HEK293 (cell line): ENCODE data around the gene TSLP.

Experiments used
- CTCF ChIA-PET: fragments of 350-600 bp; formaldehyde crosslinking; extraction: SDS; loops from one replicate; lab custom pipeline; 2021; ENCODE audit warnings: antibody characterized with exemption; lab: Yijun Ruan, JAX
- POLR2A ChIA-PET: fragments of 300-600 bp; formaldehyde crosslinking; extraction: SDS; loops from one replicate; lab custom pipeline; 2020; ENCODE audit warnings: antibody characterized with exemption, inconsistent platforms; lab: Yijun Ruan, JAX
- H3K27ac ChIP-seq: fragments of 200-500 bp; sonication (Bioruptor generic); 2 replicates; pipeline ENCODE4 v1.5.1; 2014; ENCODE audit warnings: low read depth, low read length, control low read depth, inconsistent platforms; ENCODE audit errors: extremely low read depth
- H3K36me3 ChIP-seq, 2 experiments: fragments of 200-500 bp in 1 of 2; sonication (Bioruptor generic) in 1 of 2; 1 replicate in 1 of 2; 2 replicates in 1 of 2; pipeline ENCODE4 v1.5.1; 2014 to 2017; ENCODE audit warnings: inconsistent platforms in 2 of 2, low read length in 2 of 2; ENCODE audit not compliant: control insufficient read depth in 2 of 2, insufficient read depth in 1 of 2
- H3K4me1 ChIP-seq: fragments of 200-500 bp; sonication (Bioruptor generic); 2 replicates; pipeline ENCODE4 v1.5.1; 2014; ENCODE audit warnings: mild to moderate bottlenecking, low read length, inconsistent platforms; ENCODE audit not compliant: control insufficient read depth, insufficient read depth
- H3K4me3 ChIP-seq: 2 replicates; pipeline ENCODE4 v1.5.1; 2011; ENCODE audit warnings: low read depth, mild to moderate bottlenecking, control low read depth, low read length, moderate library complexity
- H3K9me3 ChIP-seq: fragments of 200-500 bp; sonication (Bioruptor generic); 2 replicates; pipeline ENCODE4 v1.5.1; 2014; ENCODE audit warnings: low read depth, low read length, inconsistent platforms; ENCODE audit not compliant: control insufficient read depth, insufficient read depth
- BCL11B ChIP-seq: fragments of 450-650 bp; formaldehyde crosslinking; IDR thresholded peaks from 2 replicates; pipeline ENCODE4 v1.5.1; 2016; ENCODE audit warnings: low read depth, missing biosample characterization, missing genetic modification characterization
- HOXD13 ChIP-seq: sonication (generic); formaldehyde crosslinking; IDR thresholded peaks from 2 replicates; pipeline ENCODE4 v1.8.0; 2022; ENCODE audit warnings: missing genetic modification reagents, borderline replicate concordance
- IKZF3 ChIP-seq: fragments of 450-650 bp; IDR thresholded peaks from 2 replicates; pipeline ENCODE4 v1.5.0; 2018; ENCODE audit warnings: missing biosample characterization, mild to moderate bottlenecking, missing genetic modification characterization, moderate library complexity
- MEIS1 ChIP-seq: sonication (generic); formaldehyde crosslinking; IDR thresholded peaks from 2 replicates; pipeline ENCODE4 v1.8.1; 2022; ENCODE audit warnings: missing genetic modification reagents, mild to moderate bottlenecking, borderline replicate concordance
- OSR2 ChIP-seq: fragments of 450-650 bp; formaldehyde crosslinking; IDR thresholded peaks from 2 replicates; pipeline ENCODE4 v1.5.1; 2016; ENCODE audit warnings: missing biosample characterization, missing genetic modification characterization
- WT1 ChIP-seq: fragments of 450-650 bp; formaldehyde crosslinking; IDR thresholded peaks from 2 replicates; pipeline ENCODE4 v1.5.1; 2016; ENCODE audit warnings: missing biosample characterization, missing genetic modification characterization
- ZBTB7A ChIP-seq: fragments of 450-650 bp; formaldehyde crosslinking; IDR thresholded peaks from 2 replicates; pipeline ENCODE4 v1.5.1; 2016; ENCODE audit warnings: low read depth, missing biosample characterization, missing genetic modification characterization
- ZFP3 ChIP-seq: fragments of 450-650 bp; formaldehyde crosslinking; IDR thresholded peaks from 2 replicates; pipeline ENCODE4 v1.5.1; 2016; ENCODE audit warnings: low read depth, missing biosample characterization, missing genetic modification characterization
- ZIC2 ChIP-seq: fragments of 450-650 bp; formaldehyde crosslinking; IDR thresholded peaks from 2 replicates; pipeline ENCODE4 v1.5.1; 2016; ENCODE audit warnings: missing biosample characterization, missing genetic modification characterization
- ZNF10 ChIP-seq: fragments of 450-650 bp; formaldehyde crosslinking; IDR thresholded peaks from 2 replicates; pipeline ENCODE4 v1.5.1; 2017; ENCODE audit warnings: missing biosample characterization, missing genetic modification characterization
- ZNF404 ChIP-seq: fragments of 450-650 bp; formaldehyde crosslinking; IDR thresholded peaks from 2 replicates; pipeline ENCODE4 v1.5.1; 2017; ENCODE audit warnings: missing biosample characterization, missing genetic modification characterization
- ZNF510 ChIP-seq: fragments of 450-650 bp; formaldehyde crosslinking; IDR thresholded peaks from 2 replicates; pipeline ENCODE4 v1.5.1; 2018; ENCODE audit warnings: mild to moderate bottlenecking, missing genetic modification characterization, missing biosample characterization; ENCODE audit not compliant: insufficient replicate concordance
- ZNF549 ChIP-seq: fragments of 450-650 bp; IDR thresholded peaks from 2 replicates; pipeline ENCODE4 v1.5.1; 2018; ENCODE audit warnings: missing biosample characterization, missing genetic modification characterization, mild to moderate bottlenecking, inconsistent platforms, moderate library complexity
- ZNF558 ChIP-seq: fragments of 450-650 bp; formaldehyde crosslinking; IDR thresholded peaks from 2 replicates; pipeline ENCODE4 v1.5.1; 2016; ENCODE audit warnings: missing biosample characterization, missing genetic modification characterization
- ZNF624 ChIP-seq: fragments of 450-650 bp; formaldehyde crosslinking; IDR thresholded peaks from 2 replicates; pipeline ENCODE4 v1.5.1; 2017; ENCODE audit warnings: missing biosample characterization, missing genetic modification characterization
- ZSCAN30 ChIP-seq: fragments of 450-650 bp; IDR thresholded peaks from 2 replicates; pipeline ENCODE4 v1.5.1; 2018; ENCODE audit warnings: missing biosample characterization, mild to moderate bottlenecking, missing genetic modification characterization, moderate library complexity
- TF ChIP-seq, protein P1 (sequence below): fragments of 450-650 bp; formaldehyde crosslinking; IDR thresholded peaks from 2 replicates; pipeline ENCODE4 v1.5.1; 2016; ENCODE audit warnings: missing biosample characterization, missing genetic modification characterization, borderline replicate concordance
- TF ChIP-seq, protein P2 (sequence below): fragments of 450-650 bp; IDR thresholded peaks from 2 replicates; pipeline ENCODE4 v1.5.1; 2018; ENCODE audit warnings: missing biosample characterization, missing genetic modification characterization
- TF ChIP-seq, protein P3 (sequence below): fragments of 450-650 bp; formaldehyde crosslinking; IDR thresholded peaks from 2 replicates; pipeline ENCODE4 v1.5.1; 2016; ENCODE audit warnings: missing biosample characterization, missing genetic modification characterization
- TF ChIP-seq, protein P4 (sequence below): fragments of 450-650 bp; formaldehyde crosslinking; IDR thresholded peaks from 2 replicates; pipeline ENCODE4 v1.5.1; 2016; ENCODE audit warnings: missing biosample characterization, missing genetic modification characterization
- TF ChIP-seq, protein P5 (sequence below): fragments of 450-650 bp; formaldehyde crosslinking; IDR thresholded peaks from 2 replicates; pipeline ENCODE4 v1.5.1; 2016; ENCODE audit warnings: missing biosample characterization, missing genetic modification characterization

Gene TSLP

DNA sequence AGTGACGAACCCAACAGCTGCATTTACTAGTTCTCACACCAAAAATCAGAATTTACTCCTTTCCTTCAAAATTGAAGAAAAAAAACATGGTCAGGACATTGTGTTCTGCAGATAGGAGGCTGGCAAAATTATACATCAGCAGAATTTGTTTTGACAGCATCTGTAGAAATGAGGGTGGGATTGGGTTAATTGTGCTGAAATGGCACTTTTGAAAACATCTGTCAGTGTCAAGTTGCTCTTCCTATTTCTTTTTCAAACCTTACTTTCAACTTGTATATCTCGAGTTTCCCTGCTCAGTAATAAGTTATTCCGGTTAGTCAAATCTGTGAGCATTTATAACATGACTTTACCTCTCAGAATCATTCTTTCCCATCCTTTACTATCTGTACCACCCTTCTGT lies 40.4 kb downstream of the TSLP start:
- Histone ChIP-seq H3K4me1 (no peaks in the 10 kb centered on the region), H3K36me3 (peaks cover 41 to 56% of the 10 kb centered on the region in 2 experiments; a peak in 2 of 3 replicates), H3K27ac (no peak overlapping the region), H3K4me3 (no peak overlapping the region), H3K9me3 (no peaks in the 10 kb centered on the region)
- ChIA-PET CTCF (interaction anchor here (0.8 kb wide), 1 partner anchor 31 kb away, joined by 3 read pairs; no protein-coding TSS in a partner anchor), POLR2A (no interaction called here)
- TF ChIP-seq, protein P1, sequence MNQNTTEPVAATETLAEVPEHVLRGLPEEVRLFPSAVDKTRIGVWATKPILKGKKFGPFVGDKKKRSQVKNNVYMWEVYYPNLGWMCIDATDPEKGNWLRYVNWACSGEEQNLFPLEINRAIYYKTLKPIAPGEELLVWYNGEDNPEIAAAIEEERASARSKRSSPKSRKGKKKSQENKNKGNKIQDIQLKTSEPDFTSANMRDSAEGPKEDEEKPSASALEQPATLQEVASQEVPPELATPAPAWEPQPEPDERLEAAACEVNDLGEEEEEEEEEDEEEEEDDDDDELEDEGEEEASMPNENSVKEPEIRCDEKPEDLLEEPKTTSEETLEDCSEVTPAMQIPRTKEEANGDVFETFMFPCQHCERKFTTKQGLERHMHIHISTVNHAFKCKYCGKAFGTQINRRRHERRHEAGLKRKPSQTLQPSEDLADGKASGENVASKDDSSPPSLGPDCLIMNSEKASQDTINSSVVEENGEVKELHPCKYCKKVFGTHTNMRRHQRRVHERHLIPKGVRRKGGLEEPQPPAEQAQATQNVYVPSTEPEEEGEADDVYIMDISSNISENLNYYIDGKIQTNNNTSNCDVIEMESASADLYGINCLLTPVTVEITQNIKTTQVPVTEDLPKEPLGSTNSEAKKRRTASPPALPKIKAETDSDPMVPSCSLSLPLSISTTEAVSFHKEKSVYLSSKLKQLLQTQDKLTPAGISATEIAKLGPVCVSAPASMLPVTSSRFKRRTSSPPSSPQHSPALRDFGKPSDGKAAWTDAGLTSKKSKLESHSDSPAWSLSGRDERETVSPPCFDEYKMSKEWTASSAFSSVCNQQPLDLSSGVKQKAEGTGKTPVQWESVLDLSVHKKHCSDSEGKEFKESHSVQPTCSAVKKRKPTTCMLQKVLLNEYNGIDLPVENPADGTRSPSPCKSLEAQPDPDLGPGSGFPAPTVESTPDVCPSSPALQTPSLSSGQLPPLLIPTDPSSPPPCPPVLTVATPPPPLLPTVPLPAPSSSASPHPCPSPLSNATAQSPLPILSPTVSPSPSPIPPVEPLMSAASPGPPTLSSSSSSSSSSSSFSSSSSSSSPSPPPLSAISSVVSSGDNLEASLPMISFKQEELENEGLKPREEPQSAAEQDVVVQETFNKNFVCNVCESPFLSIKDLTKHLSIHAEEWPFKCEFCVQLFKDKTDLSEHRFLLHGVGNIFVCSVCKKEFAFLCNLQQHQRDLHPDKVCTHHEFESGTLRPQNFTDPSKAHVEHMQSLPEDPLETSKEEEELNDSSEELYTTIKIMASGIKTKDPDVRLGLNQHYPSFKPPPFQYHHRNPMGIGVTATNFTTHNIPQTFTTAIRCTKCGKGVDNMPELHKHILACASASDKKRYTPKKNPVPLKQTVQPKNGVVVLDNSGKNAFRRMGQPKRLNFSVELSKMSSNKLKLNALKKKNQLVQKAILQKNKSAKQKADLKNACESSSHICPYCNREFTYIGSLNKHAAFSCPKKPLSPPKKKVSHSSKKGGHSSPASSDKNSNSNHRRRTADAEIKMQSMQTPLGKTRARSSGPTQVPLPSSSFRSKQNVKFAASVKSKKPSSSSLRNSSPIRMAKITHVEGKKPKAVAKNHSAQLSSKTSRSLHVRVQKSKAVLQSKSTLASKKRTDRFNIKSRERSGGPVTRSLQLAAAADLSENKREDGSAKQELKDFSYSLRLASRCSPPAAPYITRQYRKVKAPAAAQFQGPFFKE (tag by site-specific recombination) = no peak
- TF ChIP-seq BCL11B (tag by site-specific recombination) (no peak), ZNF549 (tag by site-specific recombination) (no peak), ZIC2 (tag by site-specific recombination) (no peak), OSR2 (tag by site-specific recombination) (no peak), HOXD13 (CRISPR knock-in tag) (no peak), ZBTB7A (tag by site-specific recombination) (no peak), ZNF624 (tag by site-specific recombination) (no peak), ZNF10 (tag by site-specific recombination) (no peak), ZFP3 (tag by site-specific recombination) (no peak), ZNF558 (tag by site-specific recombination) (no peak), WT1 (no peak)
- TF ChIP-seq, protein P2, sequence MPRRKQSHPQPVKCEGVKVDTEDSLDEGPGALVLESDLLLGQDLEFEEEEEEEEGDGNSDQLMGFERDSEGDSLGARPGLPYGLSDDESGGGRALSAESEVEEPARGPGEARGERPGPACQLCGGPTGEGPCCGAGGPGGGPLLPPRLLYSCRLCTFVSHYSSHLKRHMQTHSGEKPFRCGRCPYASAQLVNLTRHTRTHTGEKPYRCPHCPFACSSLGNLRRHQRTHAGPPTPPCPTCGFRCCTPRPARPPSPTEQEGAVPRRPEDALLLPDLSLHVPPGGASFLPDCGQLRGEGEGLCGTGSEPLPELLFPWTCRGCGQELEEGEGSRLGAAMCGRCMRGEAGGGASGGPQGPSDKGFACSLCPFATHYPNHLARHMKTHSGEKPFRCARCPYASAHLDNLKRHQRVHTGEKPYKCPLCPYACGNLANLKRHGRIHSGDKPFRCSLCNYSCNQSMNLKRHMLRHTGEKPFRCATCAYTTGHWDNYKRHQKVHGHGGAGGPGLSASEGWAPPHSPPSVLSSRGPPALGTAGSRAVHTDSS (tag by site-specific recombination) = no peak
- TF ChIP-seq, protein P3, sequence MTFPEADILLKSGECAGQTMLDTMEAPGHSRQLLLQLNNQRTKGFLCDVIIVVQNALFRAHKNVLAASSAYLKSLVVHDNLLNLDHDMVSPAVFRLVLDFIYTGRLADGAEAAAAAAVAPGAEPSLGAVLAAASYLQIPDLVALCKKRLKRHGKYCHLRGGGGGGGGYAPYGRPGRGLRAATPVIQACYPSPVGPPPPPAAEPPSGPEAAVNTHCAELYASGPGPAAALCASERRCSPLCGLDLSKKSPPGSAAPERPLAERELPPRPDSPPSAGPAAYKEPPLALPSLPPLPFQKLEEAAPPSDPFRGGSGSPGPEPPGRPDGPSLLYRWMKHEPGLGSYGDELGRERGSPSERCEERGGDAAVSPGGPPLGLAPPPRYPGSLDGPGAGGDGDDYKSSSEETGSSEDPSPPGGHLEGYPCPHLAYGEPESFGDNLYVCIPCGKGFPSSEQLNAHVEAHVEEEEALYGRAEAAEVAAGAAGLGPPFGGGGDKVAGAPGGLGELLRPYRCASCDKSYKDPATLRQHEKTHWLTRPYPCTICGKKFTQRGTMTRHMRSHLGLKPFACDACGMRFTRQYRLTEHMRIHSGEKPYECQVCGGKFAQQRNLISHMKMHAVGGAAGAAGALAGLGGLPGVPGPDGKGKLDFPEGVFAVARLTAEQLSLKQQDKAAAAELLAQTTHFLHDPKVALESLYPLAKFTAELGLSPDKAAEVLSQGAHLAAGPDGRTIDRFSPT = no peak

DNA sequence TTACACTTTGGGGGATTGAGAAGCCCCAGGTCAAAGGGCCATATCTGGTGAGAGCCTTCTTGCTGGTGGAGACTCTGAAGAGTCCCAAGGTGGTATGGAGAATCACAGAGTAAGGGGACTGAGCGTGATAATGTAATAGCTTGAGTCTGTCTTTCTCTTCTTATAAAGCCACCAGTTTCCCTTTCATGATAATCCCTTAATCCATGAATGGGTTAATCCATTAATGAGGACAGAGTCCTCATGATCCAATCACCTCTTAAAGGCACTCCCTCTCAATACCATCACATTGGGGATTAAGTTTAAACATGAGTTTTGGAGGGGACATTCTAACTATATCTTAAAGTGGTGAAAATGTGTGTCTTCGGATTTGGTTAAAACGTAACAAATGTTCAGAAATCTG lies 42.2 kb downstream of the TSLP start:
- Histone ChIP-seq H3K4me3 (no peak overlapping the region), H3K27ac (no peak overlapping the region), H3K9me3 (no peaks in the 10 kb centered on the region), H3K36me3 (peaks cover 24 to 52% of the 10 kb centered on the region in 2 experiments; a peak in 2 of 3 replicates), H3K4me1 (no peaks in the 10 kb centered on the region)
- CTCF ChIA-PET = no interaction called here
- POLR2A ChIA-PET = no interaction called here
- TF ChIP-seq, protein P4, sequence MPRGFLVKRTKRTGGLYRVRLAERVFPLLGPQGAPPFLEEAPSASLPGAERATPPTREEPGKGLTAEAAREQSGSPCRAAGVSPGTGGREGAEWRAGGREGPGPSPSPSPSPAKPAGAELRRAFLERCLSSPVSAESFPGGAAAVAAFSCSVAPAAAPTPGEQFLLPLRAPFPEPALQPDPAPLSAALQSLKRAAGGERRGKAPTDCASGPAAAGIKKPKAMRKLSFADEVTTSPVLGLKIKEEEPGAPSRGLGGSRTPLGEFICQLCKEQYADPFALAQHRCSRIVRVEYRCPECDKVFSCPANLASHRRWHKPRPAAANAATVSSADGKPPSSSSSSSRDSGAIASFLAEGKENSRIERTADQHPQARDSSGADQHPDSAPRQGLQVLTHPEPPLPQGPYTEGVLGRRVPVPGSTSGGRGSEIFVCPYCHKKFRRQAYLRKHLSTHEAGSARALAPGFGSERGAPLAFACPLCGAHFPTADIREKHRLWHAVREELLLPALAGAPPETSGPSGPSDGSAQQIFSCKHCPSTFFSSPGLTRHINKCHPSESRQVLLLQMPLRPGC = no peak
- TF ChIP-seq ZNF404 (tag by site-specific recombination) (no peak), ZSCAN30 (tag by site-specific recombination) (no peak), MEIS1 (CRISPR knock-in tag) (no peak), IKZF3 (tag by site-specific recombination) (no peak), ZNF510 (tag by site-specific recombination) (no peak)
- TF ChIP-seq, protein P5, sequence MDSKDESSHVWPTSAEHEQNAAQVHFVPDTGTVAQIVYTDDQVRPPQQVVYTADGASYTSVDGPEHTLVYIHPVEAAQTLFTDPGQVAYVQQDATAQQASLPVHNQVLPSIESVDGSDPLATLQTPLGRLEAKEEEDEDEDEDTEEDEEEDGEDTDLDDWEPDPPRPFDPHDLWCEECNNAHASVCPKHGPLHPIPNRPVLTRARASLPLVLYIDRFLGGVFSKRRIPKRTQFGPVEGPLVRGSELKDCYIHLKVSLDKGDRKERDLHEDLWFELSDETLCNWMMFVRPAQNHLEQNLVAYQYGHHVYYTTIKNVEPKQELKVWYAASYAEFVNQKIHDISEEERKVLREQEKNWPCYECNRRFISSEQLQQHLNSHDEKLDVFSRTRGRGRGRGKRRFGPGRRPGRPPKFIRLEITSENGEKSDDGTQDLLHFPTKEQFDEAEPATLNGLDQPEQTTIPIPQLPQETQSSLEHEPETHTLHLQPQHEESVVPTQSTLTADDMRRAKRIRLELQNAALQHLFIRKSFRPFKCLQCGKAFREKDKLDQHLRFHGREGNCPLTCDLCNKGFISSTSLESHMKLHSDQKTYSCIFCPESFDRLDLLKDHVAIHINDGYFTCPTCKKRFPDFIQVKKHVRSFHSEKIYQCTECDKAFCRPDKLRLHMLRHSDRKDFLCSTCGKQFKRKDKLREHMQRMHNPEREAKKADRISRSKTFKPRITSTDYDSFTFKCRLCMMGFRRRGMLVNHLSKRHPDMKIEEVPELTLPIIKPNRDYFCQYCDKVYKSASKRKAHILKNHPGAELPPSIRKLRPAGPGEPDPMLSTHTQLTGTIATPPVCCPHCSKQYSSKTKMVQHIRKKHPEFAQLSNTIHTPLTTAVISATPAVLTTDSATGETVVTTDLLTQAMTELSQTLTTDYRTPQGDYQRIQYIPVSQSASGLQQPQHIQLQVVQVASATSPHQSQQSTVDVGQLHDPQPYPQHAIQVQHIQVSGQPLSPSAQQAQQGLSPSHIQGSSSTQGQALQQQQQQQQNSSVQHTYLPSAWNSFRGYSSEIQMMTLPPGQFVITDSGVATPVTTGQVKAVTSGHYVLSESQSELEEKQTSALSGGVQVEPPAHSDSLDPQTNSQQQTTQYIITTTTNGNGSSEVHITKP (tag by site-specific recombination) = no peak
